Testis (tissue), 2 donors: Measurements from ENCODE around the gene IKZF5.

Experiments used
- CTCF ChIP-seq, 3 experiments: fragments of 450-650 bp in 2 of 3; fragments of 200-600 bp in 1 of 3; sonication (generic) in 1 of 3; IDR thresholded peaks; one replicate each; pipeline ENCODE4 v1.5.1; 2016 to 2019; ENCODE audit warnings: antibody characterized with exemption in 3 of 3, mild to moderate bottlenecking in 2 of 3, moderate library complexity in 1 of 3
- POLR2A ChIP-seq: fragments of 450-650 bp; IDR thresholded peaks from one replicate; pipeline ENCODE4 v1.6.1; 2017; ENCODE audit warnings: antibody characterized with exemption, mild to moderate bottlenecking, moderate library complexity

- TF ChIP-seq CTCF (IDR thresholded peaks at IDR 0.05) = no peak
- no peak for TF ChIP-seq POLR2A
Measured at GRCh38 chr10:123018531-123018930, 9.9 kb upstream of the IKZF5 start.
